NB4 (cell line): ENCODE data around the gene CD300LG.

Experiments used
- CTCF ChIP-seq: IDR thresholded peaks from one replicate; pipeline ENCODE4 v1.5.1; 2012; ENCODE audit warnings: low read depth, low read length
- MAX ChIP-seq: IDR thresholded peaks from 2 replicates; pipeline ENCODE4 v1.6.1; 2011; ENCODE audit warnings: low read depth, low read length
- MYC ChIP-seq: IDR thresholded peaks from 2 replicates; pipeline ENCODE4 v1.6.1; 2011; ENCODE audit warnings: low read depth, low read length
- POLR2A ChIP-seq: IDR thresholded peaks from 2 replicates; pipeline ENCODE4 v1.6.1; 2011; ENCODE audit warnings: mild to moderate bottlenecking; ENCODE audit not compliant: insufficient read length; ENCODE audit errors: extremely low read depth

- TF ChIP-seq CTCF (no peak), POLR2A (no peak), MYC (no peak), MAX (no peak)
Measured at GRCh38 chr17:43846963-43847371, at the start of gene CD300LG.
